Activated CD8-positive, alpha-beta T cell treated with anti-CD3 and anti-CD28 coated beads for 36 hours (primary cell): ENCODE measurements around the gene PLET1. TPM values are rescaled to one million over a fixed set of nuclear protein-coding genes. Genes with fewer than 3 reads are reported as not detected.

Experiments
- ATAC-seq: fragments of 200-7000 bp; cut with Tn5 transposase; one replicate; pipeline ENCODE4 v1.10.0; 2021; ENCODE audit warnings: mild to moderate bottlenecking, moderate library complexity
- CTCF ChIA-PET: fragments of 350-600 bp; sonication (Branson Sonifier 250); formaldehyde crosslinking; loops from one replicate; lab custom pipeline; 2021; ENCODE audit warnings: antibody characterized with exemption; lab: Charles Lee
- POLR2A ChIA-PET: fragments of 350-600 bp; sonication (Branson Sonifier 250); formaldehyde crosslinking; loops from one replicate; lab custom pipeline; 2021; ENCODE audit warnings: antibody characterized with exemption; lab: Charles Lee
- DNase-seq: peaks from one replicate; pipeline ENCODE4 v3.0.0-alpha.2; 2020
- H3K27ac Mint-ChIP-seq: one replicate; pipeline ENCODE4 v1.8.0; 2021; ENCODE audit warnings: mild to moderate bottlenecking, mixed read lengths
- H3K27me3 Mint-ChIP-seq: one replicate; pipeline ENCODE4 v1.8.0; 2021; ENCODE audit warnings: mixed read lengths
- H3K36me3 Mint-ChIP-seq: one replicate; pipeline ENCODE4 v1.8.0; 2021; ENCODE audit warnings: low read depth, mixed read lengths
- H3K4me1 Mint-ChIP-seq: one replicate; pipeline ENCODE4 v1.8.0; 2021; ENCODE audit warnings: low read depth, mixed read lengths
- H3K4me3 Mint-ChIP-seq: one replicate; pipeline ENCODE4 v1.8.0; 2021; ENCODE audit warnings: mild to moderate bottlenecking, moderate library complexity, mixed read lengths
- H3K9me3 Mint-ChIP-seq: one replicate; pipeline ENCODE4 v1.8.0; 2021; ENCODE audit warnings: mixed read lengths
- CTCF ChIP-seq: fragments of 200-600 bp; IDR thresholded peaks from one replicate; pipeline ENCODE4 v1.8.0; 2022; ENCODE audit warnings: antibody characterized with exemption, mild to moderate bottlenecking
- intact Hi-C: fragments of 100-400 bp; cut with micrococcal nuclease; formaldehyde crosslinking; loops from one replicate; pipeline ENCODE4 v1.10.0; 2022
- total RNA-seq, 2 experiments: library from RNA; stranded (reverse); gene quantifications; one replicate each; pipeline ENCODE4 v1.2.3, GENCODE V29; 2021

PLET1 gene
- total RNA-seq, 2 experiments from 2014 or later, result not detected

DNA sequence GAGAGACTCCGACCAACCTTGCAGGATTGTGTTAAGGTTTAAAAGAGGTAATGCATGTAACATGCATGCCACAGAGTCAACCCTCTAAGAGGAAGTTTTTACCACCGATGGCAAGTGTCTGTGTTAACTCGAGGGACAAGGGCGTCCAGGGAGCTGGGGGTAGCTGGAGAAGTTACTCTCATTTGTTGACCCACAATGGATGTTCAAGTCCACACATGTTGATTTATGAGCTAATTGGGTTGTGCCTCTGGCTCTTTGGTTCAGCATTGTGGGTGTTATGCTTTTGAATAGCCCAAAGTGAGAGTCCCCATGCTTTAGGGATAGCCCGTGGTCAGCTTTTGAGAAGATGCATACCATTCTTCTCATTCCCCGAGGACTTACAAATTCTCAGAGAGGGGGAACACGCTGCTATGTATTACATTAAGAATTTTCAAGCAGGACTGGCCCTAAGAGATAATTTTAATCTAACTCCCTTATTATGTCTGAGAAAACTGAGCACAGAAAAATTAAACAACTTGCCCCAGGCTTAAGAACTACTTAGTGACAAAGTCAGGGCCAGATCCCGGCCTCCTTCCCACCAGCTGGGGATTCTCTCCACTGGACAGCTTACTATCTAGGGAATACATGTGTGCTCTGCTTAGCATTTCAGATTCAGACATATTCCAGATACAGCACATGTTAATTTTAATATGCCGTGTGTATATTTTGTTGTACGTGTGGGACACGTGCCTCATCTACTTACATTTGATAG, 5.2 kb upstream of the PLET1 start:
- POLR2A ChIA-PET, result no interaction called here
- CTCF ChIA-PET, result interaction anchor here (0.7 to 3.5 kb wide), 5 partner anchors 10 to 23 kb away, joined by 3 to 16 read pairs (median 3); no protein-coding TSS in a partner anchor
- intact Hi-C loops, result no loop called here
- TF ChIP-seq CTCF, result no peak
- H3K9me3 Mint-ChIP-seq, result no peaks in the 10 kb centered on the region
- no peaks in the 10 kb centered on the region for H3K36me3 Mint-ChIP-seq
- no peak overlapping the region for H3K27ac Mint-ChIP-seq
- DNase-seq, result no peak
- no peak overlapping the region for H3K4me3 Mint-ChIP-seq
- no peaks in the 10 kb centered on the region for H3K4me1 Mint-ChIP-seq
- no peak for ATAC-seq
- no peaks in the 10 kb centered on the region for H3K27me3 Mint-ChIP-seq

DNA sequence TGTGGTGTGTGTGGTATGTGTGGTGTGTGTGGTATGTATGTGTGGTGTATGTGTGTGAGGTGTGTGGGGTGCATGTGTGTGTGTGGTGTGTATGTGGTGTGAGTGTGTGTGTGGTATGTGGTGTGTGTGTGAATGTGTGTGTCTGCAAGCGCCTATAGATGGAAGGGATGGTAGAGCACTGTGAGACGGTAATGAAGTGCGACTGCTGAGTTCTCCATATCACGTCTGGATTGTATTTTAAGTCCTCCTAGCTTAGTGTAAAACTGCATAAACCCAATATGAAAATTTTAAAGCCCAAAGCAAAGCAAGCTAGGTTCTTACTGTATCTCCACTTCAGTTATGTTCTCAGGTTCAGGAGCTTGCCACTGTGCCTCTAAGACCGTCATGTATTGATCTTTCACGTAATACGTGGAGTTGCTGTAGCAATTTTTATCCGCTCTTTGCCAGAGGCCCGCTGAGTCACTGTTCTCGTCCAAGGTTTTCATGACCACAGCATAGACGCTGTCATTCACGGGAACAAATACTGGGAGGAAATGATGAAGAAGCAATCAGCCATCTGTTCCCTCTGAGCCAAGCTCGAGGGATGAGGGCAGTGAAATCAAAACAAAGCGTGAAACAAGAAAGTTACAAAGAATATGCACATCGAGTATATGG, 5.5 kb downstream of the PLET1 start:
- ChIA-PET CTCF (interaction anchor here (1.3 kb wide), 1 partner anchor 25 kb away, joined by 5 read pairs; no protein-coding TSS in a partner anchor), POLR2A (no interaction called here)
- H3K4me1 Mint-ChIP-seq, result no peaks in the 10 kb centered on the region
- no peaks in the 10 kb centered on the region for H3K36me3 Mint-ChIP-seq
- DNase-seq (no peak), ATAC-seq (no peak)
- H3K27ac Mint-ChIP-seq, result no peak overlapping the region
- H3K9me3 Mint-ChIP-seq, result no peaks in the 10 kb centered on the region
- H3K27me3 Mint-ChIP-seq, result no peaks in the 10 kb centered on the region
- TF ChIP-seq CTCF, result no peak
- no peak overlapping the region for H3K4me3 Mint-ChIP-seq
- intact Hi-C loops, result no loop called here

GRCh38 chr11:112253605-112254242, 6.9 kb downstream of the PLET1 start:
- TF ChIP-seq CTCF, result no peak
- Mint-ChIP-seq H3K9me3 (no peaks in the 10 kb centered on the region), H3K4me1 (no peaks in the 10 kb centered on the region), H3K4me3 (no peak overlapping the region), H3K36me3 (no peaks in the 10 kb centered on the region), H3K27me3 (no peaks in the 10 kb centered on the region), H3K27ac (no peak overlapping the region)
- no peak for ATAC-seq
- CTCF ChIA-PET, result no interaction called here
- POLR2A ChIA-PET, result interaction anchor here (0.6 kb wide), 1 partner anchor 1040 kb away, joined by 3 read pairs; no protein-coding TSS in a partner anchor
- no peak for DNase-seq
- intact Hi-C loops, result no loop called here

GRCh38 chr11:112249871-112250610, 10.6 kb downstream of the PLET1 start:
- Mint-ChIP-seq H3K9me3 (peaks cover 4% of the 10 kb centered on the region), H3K4me1 (no peaks in the 10 kb centered on the region), H3K27ac (no peak overlapping the region), H3K4me3 (no peak overlapping the region), H3K27me3 (no peaks in the 10 kb centered on the region), H3K36me3 (peaks cover under 1% of the 10 kb centered on the region)
- intact Hi-C loops, result no loop called here
- ChIA-PET POLR2A (no interaction called here), CTCF (interaction anchor here (5.7 kb wide), 1 partner anchor 31 kb away, joined by 18 read pairs; no protein-coding TSS in a partner anchor)
- DNase-seq, result no peak
- no peak for TF ChIP-seq CTCF
- no peak for ATAC-seq
